WTC11 (cell line): ENCODE results near the gene CNKSR3. TPM values are rescaled to one million over a fixed set of nuclear protein-coding genes. Genes with fewer than 3 reads are reported as not detected.
A peak's percentile ranks its signal among the peaks of the same experiment; 100 is the strongest.

Source experiments
- ATAC-seq: fragments of 200-7000 bp; cut with Tn5 transposase; 2 replicates; pipeline ENCODE4 v1.10.0; 2021; ENCODE audit warnings: mild to moderate bottlenecking, moderate library complexity
- CTCF ChIA-PET: fragments of 300-600 bp; sonication (Branson Sonifier 250); formaldehyde crosslinking; loops from one replicate; lab custom pipeline; 2021; ENCODE audit warnings: antibody characterized with exemption; lab: Charles Lee
- POLR2A ChIA-PET: fragments of 350-600 bp; sonication (Branson Sonifier 250); formaldehyde crosslinking; loops from one replicate; lab custom pipeline; 2021; ENCODE audit warnings: antibody characterized with exemption; lab: Charles Lee
- DNase-seq: peaks from one replicate; pipeline ENCODE4 v3.0.0; 2021; ENCODE audit warnings: low spot score
- H3K27ac Mint-ChIP-seq: 2 replicates; pipeline ENCODE4 v1.8.0; 2021; ENCODE audit warnings: mixed read lengths
- H3K27me3 Mint-ChIP-seq: 2 replicates; pipeline ENCODE4 v1.8.0; 2021; ENCODE audit warnings: low read depth, mild to moderate bottlenecking, moderate library complexity, mixed read lengths
- H3K36me3 Mint-ChIP-seq: 2 replicates; pipeline ENCODE4 v1.8.0; 2021; ENCODE audit warnings: mixed read lengths
- H3K4me1 Mint-ChIP-seq: 2 replicates; pipeline ENCODE4 v1.8.0; 2022; ENCODE audit warnings: mixed read lengths
- H3K4me3 Mint-ChIP-seq: 2 replicates; pipeline ENCODE4 v1.8.0; 2021; ENCODE audit warnings: mild to moderate bottlenecking, moderate library complexity, mixed read lengths
- H3K9me3 Mint-ChIP-seq: 2 replicates; pipeline ENCODE4 v1.8.0; 2021; ENCODE audit warnings: mixed read lengths
- AFF4 ChIP-seq: sonication (generic); formaldehyde crosslinking; IDR thresholded peaks from 2 replicates; pipeline ENCODE4 v1.8.1; 2023; ENCODE audit warnings: mild to moderate bottlenecking, missing genetic modification reagents, borderline replicate concordance
- ATF2 ChIP-seq: sonication (generic); formaldehyde crosslinking; IDR thresholded peaks from 2 replicates; pipeline ENCODE4 v1.8.1; 2022; ENCODE audit warnings: low read depth, missing genetic modification reagents, borderline replicate concordance
- ATF3 ChIP-seq: sonication (generic); formaldehyde crosslinking; conservative IDR thresholded peaks from 2 replicates; pipeline ENCODE4 v1.8.1; 2022; ENCODE audit warnings: mild to moderate bottlenecking, missing genetic modification reagents
- CBFB ChIP-seq: sonication (generic); formaldehyde crosslinking; IDR thresholded peaks from 2 replicates; pipeline ENCODE4 v1.8.1; 2022; ENCODE audit warnings: mild to moderate bottlenecking, low read depth, missing genetic modification reagents
- CDX4 ChIP-seq: fragments of 250-450 bp; sonication (Bioruptor Pico); IDR thresholded peaks from 2 replicates; pipeline ENCODE4 v1.9.0; 2021; ENCODE audit warnings: moderate library complexity, mild to moderate bottlenecking, inconsistent platforms, borderline replicate concordance
- ELF4 ChIP-seq: sonication (generic); formaldehyde crosslinking; IDR thresholded peaks from 2 replicates; pipeline ENCODE4 v1.8.1; 2022; ENCODE audit warnings: low read depth, mild to moderate bottlenecking, moderate library complexity, missing genetic modification reagents
- EMX1 ChIP-seq: fragments of 250-450 bp; sonication (Bioruptor Pico); IDR thresholded peaks from 2 replicates; pipeline ENCODE4 v1.8.0; 2021; ENCODE audit warnings: mild to moderate bottlenecking
- GTF2I ChIP-seq: fragments of 250-450 bp; sonication (Bioruptor Pico); conservative IDR thresholded peaks from 2 replicates; pipeline ENCODE4 v1.4.0; 2021; ENCODE audit warnings: mild to moderate bottlenecking
- MAX ChIP-seq: sonication (generic); formaldehyde crosslinking; IDR thresholded peaks from 2 replicates; pipeline ENCODE4 v1.8.0; 2022; ENCODE audit warnings: mild to moderate bottlenecking, missing genetic modification reagents
- NR3C1 ChIP-seq: sonication (generic); formaldehyde crosslinking; conservative IDR thresholded peaks from 2 replicates; pipeline ENCODE4 v1.8.1; 2023; ENCODE audit warnings: low read depth, mild to moderate bottlenecking, missing genetic modification reagents
- OVOL2 ChIP-seq: fragments of 250-450 bp; sonication (Bioruptor Pico); IDR thresholded peaks from 2 replicates; pipeline ENCODE4 v1.9.0; 2021; ENCODE audit warnings: mild to moderate bottlenecking, borderline replicate concordance
- RELA ChIP-seq: sonication (generic); formaldehyde crosslinking; IDR thresholded peaks from 2 replicates; pipeline ENCODE4 v1.8.1; 2022; ENCODE audit warnings: missing genetic modification reagents, mild to moderate bottlenecking, borderline replicate concordance
- SP1 ChIP-seq: sonication (generic); formaldehyde crosslinking; conservative IDR thresholded peaks from 2 replicates; pipeline ENCODE4 v1.8.1; 2022; ENCODE audit warnings: missing genetic modification reagents
- TP53 ChIP-seq: sonication (generic); formaldehyde crosslinking; IDR thresholded peaks from 2 replicates; pipeline ENCODE4 v1.8.1; 2023; ENCODE audit warnings: mild to moderate bottlenecking, missing genetic modification reagents
- USF2 ChIP-seq: sonication (generic); formaldehyde crosslinking; IDR thresholded peaks from 2 replicates; pipeline ENCODE4 v1.8.1; 2023; ENCODE audit warnings: mild to moderate bottlenecking, missing genetic modification reagents, moderate library complexity
- ZNF232 ChIP-seq: sonication (generic); formaldehyde crosslinking; IDR thresholded peaks from 2 replicates; pipeline ENCODE4 v1.8.0; 2022; ENCODE audit warnings: mild to moderate bottlenecking, missing genetic modification reagents
- ZNF317 ChIP-seq: sonication (generic); formaldehyde crosslinking; IDR thresholded peaks from 2 replicates; pipeline ENCODE4 v1.8.1; 2023; ENCODE audit warnings: low read depth, mild to moderate bottlenecking, moderate library complexity, missing genetic modification reagents, borderline replicate concordance
- ZNF416 ChIP-seq: fragments of 250-450 bp; sonication (Bioruptor Pico); IDR thresholded peaks from 2 replicates; pipeline ENCODE4 v1.9.0; 2021; ENCODE audit warnings: mild to moderate bottlenecking, inconsistent platforms
- total RNA-seq: library from RNA; stranded (reverse); gene quantifications from 3 replicates; pipeline ENCODE4 v1.2.3, GENCODE V29; 2021

CNKSR3 gene
- total RNA-seq, 1 experiment from 2014 or later: 5.7 TPM

GRCh38 chr6:154373971-154374370 is 136.5 kb downstream of the CNKSR3 start:
- ChIA-PET CTCF (no interaction called here), POLR2A (no interaction called here)
- Mint-ChIP-seq H3K9me3 (peaks cover 12% of the 10 kb centered on the region), H3K4me1 (no peaks in the 10 kb centered on the region), H3K27ac (no peak overlapping the region), H3K27me3 (no peaks in the 10 kb centered on the region), H3K4me3 (no peak overlapping the region), H3K36me3 (no peaks in the 10 kb centered on the region)
- DNase-seq: no peak
- TF ChIP-seq USF2 (CRISPR knock-in tag) (no peak), ATF2 (CRISPR knock-in tag) (no peak), GTF2I (CRISPR knock-in tag) (peak; percentile 82; the same call in 1 of the 2 replicates), ZNF232 (CRISPR knock-in tag) (no peak)
- TF ChIP-seq, all 79 proteins: peak for 1
- ATAC-seq: no peak

- no peak for ATAC-seq
- TF ChIP-seq CBFB: no peak
- no peak for TF ChIP-seq ZNF416
- TF ChIP-seq ZNF317 (CRISPR knock-in tag): no peak
- no peak for TF ChIP-seq ATF3 (CRISPR knock-in tag)
- no peak for TF ChIP-seq MAX
- no peak for TF ChIP-seq RELA
- no peak for TF ChIP-seq CDX4 (CRISPR knock-in tag)
- no peak for TF ChIP-seq AFF4 (CRISPR knock-in tag)
- TF ChIP-seq EMX1 (CRISPR knock-in tag): no peak
- no peak for TF ChIP-seq ZNF232 (CRISPR knock-in tag)
- no peak for TF ChIP-seq SP1
- TF ChIP-seq ELF4 (CRISPR knock-in tag): no peak
- TF ChIP-seq OVOL2 (CRISPR knock-in tag): no peak
- TF ChIP-seq TP53 (CRISPR knock-in tag): no peak
- no peak for TF ChIP-seq NR3C1 (CRISPR knock-in tag)
- H3K9me3 Mint-ChIP-seq: peaks cover 12% of the 10 kb centered on the region
- no peaks in the 10 kb centered on the region for H3K36me3 Mint-ChIP-seq
- H3K4me1 Mint-ChIP-seq: no peaks in the 10 kb centered on the region
- no peak overlapping the region for H3K27ac Mint-ChIP-seq
- no peak for DNase-seq
- no peak overlapping the region for H3K4me3 Mint-ChIP-seq
- no peaks in the 10 kb centered on the region for H3K27me3 Mint-ChIP-seq
- ChIA-PET POLR2A (no interaction called here), CTCF (no interaction called here)
Measured at GRCh38 chr6:154371281-154371680, 139.2 kb downstream of the CNKSR3 start.
